ENCODE data around the gene PSMB2.

The PSMB2 gene

GRCh38 chr1:35574655-35575415, 66.5 kb downstream of the PSMB2 start:
- no peak overlapping the region for H3K4me3 ChIP-seq (ENCODE audit: low read depth, low read length)
- DNase-seq (ENCODE audit: low read depth) = no peak

GRCh38 chr1:35574125-35574654, 67.1 kb downstream of the PSMB2 start:
- no peak for TF ChIP-seq CTCF (IDR thresholded peaks at IDR 0.05; ENCODE audit: insufficient read depth, low read depth, low read length, missing control alignments)
- no peak for DNase-seq (ENCODE audit: low read depth)

More at GRCh38 chr1:35574655-35575415, 66.5 kb downstream of the PSMB2 start:
- TF ChIP-seq CTCF (IDR thresholded peaks at IDR 0.05; ENCODE audit: insufficient read depth, low read depth, low read length, missing control alignments) = no peak

GRCh38 chr1:35573198-35574124, 67.9 kb downstream of the PSMB2 start, which contains the start of gene TFAP2E:
TSS of gene TFAP2E (plus strand) at chr1:35573314. CDS start at chr1:35573578, 264 bp downstream.
- peak within 1 kb of the TSS; percentile 32 for H3K4me3 ChIP-seq (ENCODE audit: low read depth, low read length)
- TF ChIP-seq CTCF (IDR thresholded peaks at IDR 0.05; ENCODE audit: insufficient read depth, low read depth, low read length, missing control alignments) = no peak
- DNase-seq (ENCODE audit: low read depth) = no peak

More at GRCh38 chr1:35574125-35574654, 67.1 kb downstream of the PSMB2 start:
- no peak overlapping the region for H3K4me3 ChIP-seq (ENCODE audit: low read depth, low read length)

- no peak overlapping the region for H3K4me3 ChIP-seq (ENCODE audit: low read depth, low read length)
- TF ChIP-seq CTCF (IDR thresholded peaks at IDR 0.05; ENCODE audit: insufficient read depth, low read depth, low read length, missing control alignments) = no peak
- no peak for DNase-seq (ENCODE audit: low read depth)
Measured at GRCh38 chr1:35572296-35572695, 69.0 kb downstream of the PSMB2 start.

- no peak for TF ChIP-seq CTCF (IDR thresholded peaks at IDR 0.05; ENCODE audit: insufficient read depth, low read depth, low read length, missing control alignments)
- DNase-seq (ENCODE audit: low read depth) = no peak
- no peak overlapping the region for H3K4me3 ChIP-seq (ENCODE audit: low read depth, low read length)
Measured at GRCh38 chr1:35571263-35571662, 70.1 kb downstream of the PSMB2 start.

GRCh38 chr1:35570589-35571137, 70.7 kb downstream of the PSMB2 start:
- H3K4me3 ChIP-seq (ENCODE audit: low read depth, low read length) = no peak overlapping the region
- no peak for DNase-seq (ENCODE audit: low read depth)
- no peak for TF ChIP-seq CTCF (IDR thresholded peaks at IDR 0.05; ENCODE audit: insufficient read depth, low read depth, low read length, missing control alignments)

Measured in GM12865 (cell line).